ENCODE measurements around the gene FAM83E.
"Not testable (repeated sequence)": the region's sequence is repeated elsewhere in the genome, so short reads cannot be mapped to it uniquely, and the experiment has no call there.

Gene FAM83E

DNA sequence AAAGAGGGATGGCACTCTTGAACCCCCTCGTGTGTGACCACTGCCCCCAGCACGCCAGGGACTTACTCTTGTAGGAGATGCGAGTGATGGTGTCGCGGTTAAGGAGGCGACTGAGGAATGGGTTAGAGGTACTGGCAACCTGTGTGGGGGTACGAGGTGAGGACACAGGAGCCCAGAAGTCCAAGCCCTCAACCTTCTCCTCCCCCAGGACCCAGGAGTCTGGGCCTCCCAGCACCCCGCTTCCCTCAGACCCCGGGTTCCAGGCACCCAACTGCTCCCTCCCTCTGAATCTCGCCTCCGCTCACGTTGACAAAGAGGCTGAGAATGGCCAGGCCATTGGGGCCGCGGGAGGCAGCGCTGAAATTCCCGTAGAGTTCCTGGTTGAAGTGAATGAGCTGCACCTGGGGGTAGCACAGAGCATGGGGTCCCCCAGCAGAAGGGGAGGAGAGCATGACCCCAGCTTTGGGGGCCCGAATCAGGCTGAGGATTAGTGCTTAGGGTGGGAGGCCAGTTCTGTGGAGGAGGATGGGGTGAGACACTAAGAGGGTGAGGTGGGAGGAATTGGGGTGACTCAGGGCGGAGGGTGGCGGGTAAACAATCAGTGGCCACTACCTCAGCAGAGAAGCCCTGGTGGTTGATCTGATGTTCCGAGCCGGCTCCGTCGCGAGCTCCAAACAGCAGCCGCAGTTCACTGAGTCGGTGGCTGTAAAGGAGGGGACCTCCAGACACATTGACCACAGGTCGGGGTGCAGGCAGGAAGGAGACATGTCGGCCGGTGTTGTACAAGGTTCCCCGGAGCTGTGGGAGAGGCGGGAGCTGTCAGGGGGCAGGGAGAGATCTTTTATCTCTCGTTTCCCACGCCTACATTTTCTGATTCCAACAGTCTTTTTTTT lies 24.9 kb upstream of the FAM83E start:
- no peak for DNase-seq

DNA sequence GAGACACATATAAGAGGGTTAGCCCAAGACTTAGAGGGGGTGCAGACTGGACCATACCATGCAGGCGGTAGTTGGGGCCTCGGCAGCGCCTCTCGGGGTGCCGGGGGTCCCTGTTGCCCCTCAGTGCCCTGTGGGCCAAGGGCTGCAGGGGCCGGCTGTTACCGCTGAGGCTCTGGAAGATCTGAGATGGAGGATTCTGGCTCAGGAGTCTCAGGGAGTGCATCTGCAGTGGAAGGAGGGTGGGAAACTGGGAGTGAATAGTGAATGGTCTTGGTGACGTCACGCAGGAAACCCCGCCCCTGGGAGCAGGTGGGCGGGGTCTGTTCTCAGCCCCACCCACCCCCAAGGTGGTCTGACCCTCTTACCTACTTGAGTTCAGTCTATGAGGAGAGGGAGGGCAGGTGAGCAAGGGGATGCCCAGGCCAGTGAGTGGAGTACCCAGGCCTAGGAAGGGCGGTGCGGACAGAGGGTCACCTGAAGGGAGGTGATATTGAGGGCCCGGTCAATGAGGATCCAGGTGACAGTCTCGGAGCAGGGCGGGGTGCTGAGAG lies 24.0 kb upstream of the FAM83E start:
- DNase-seq = no peak

DNA sequence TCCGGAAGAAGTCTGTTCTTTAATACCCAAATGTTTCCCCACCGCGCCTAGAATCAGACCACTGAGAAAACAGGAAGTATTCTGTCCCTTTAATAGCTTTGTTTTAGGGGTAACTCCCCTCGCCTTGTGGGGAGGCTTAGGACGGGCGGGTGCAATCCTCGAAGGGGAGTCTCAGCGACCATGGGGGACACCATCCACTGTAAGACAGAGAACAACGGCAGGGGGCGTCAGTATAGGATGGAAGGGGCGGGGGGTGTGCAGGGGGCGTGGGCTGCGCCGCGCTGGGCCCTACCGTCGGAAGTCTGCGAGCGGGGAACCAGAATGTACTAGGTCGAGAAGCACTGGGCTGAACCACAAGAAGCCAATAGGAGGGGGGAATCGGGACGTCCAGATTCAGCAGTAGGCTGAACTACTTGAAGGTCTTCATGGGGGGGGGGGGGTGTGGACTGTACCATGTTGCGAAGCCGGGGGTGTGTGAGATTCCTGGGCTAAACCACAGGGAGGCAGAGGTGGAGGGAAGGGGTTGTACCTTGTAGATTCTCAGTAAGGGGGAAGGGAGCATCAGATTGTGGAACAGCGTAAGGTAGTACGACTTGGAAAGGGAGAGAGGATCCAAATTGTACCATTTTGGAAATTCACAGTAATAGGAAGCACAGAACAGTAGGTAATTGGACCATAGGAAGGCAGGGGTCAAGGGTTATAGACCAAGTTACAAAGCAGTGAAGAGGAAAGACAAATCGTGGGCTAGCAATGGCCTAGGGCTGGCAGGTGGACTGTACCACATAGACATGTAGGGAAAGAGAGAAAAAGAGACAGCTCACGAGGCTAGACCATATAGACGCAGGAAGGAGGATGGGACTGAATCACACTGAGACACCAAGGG lies 23.3 kb upstream of the FAM83E start:
- peak; percentile 81 to 85 for DNase-seq

DNA sequence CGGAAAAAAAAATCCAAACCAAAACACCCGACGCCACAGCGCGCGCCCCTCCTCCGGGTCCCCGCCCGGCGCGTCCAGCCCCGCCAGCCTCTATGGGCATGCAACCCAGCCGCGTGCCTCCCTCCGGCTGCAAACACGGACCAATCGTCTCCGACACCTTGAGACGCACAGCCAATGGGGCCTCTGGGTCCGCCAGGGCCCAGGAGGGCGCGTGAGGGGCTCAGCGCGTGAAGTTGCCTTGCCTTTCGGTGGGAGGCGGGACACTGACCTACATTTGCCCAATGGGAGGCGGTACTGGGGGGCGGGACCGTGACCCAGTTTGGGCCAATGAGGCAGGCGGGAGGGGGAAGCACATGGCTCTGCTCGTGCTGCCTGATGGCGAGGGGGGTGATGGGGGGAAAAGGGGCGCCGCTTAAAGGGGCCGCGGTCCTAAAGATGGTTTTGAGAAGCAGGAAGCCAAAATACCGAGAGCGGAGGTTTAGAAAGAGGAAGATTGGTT lies 22.6 kb upstream of the FAM83E start:
- DNase-seq = peak; percentile 99 to 100

DNA sequence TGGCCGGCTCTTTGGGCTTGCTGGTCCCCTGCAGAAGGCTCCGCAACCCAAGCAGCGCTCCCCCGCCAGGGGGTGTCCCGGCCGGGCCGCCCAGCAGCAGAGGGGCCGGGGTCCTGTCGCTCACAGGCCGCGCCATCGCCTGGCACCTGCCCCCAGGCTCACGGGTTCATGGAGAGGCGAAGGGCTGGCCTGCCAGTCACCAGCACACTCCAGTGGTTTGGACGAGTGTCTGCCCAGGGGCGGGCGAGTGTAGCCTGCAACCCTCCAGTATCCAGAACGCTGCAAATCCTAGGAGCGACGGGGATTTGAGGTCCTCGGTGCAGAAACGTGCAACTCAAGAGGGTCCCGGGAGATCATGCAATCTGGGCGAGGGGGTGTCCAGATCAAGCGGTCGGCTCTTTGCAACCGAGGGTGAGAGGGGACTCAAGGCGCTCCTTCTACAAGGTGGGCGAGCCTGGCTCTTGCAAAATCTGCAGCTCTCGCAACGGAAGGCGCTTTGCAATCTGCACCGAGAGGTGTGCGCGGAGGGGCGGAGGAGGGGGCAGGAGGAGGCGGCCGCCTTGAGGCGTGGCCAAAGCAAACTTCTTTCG lies 22.1 kb upstream of the FAM83E start, which contains the start of gene DBP:
Gene DBP (minus strand): TSS at position 521 of the 590 bp plus-strand sequence. CDS start 385 bp downstream, at position 136.
- peak in 1 of 2 donors; percentile 41 for DNase-seq

DNA sequence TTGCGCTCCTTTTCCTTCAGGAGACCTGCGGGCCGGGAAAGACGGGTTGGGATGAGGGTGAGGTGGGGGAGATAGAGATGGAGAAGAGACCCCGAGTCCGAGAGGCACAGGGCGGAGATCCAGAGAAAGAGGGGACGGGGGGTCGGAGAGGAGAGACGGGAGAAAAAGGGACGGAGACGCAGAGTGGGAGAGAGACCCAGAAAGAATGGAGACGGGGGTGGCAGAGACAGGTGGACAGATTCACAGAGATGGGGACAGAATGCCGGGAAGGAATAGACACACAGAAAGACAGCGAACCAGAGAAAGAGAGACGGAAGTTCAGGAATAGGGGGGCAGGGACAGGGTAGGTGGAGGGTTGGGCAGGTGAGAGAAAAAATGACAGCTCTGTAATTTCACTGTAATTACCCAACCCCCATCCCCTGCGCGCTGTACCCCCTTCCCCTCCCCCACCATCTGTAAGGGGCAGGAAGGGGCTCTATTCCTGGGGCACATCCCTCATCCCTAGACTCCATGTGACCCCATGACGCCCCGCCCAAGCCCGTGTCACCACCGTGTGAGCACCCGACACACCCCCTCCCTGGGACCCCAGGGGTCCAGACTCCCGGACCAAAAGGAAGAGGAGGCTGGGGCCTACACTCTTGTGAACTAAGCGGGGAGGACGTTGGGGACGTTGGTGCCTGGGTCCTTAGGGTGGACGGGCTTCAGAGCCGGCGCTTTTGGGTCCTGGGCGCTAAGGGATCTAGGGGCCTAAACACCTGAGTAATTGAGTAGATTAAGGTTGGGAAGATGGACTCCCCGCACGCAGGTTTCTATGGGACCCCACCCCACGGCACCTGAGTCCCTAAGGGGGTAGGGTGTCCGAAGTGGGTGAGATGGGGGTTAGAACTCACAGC lies 21.3 kb upstream of the FAM83E start:
- DNase-seq = no peak

DNA sequence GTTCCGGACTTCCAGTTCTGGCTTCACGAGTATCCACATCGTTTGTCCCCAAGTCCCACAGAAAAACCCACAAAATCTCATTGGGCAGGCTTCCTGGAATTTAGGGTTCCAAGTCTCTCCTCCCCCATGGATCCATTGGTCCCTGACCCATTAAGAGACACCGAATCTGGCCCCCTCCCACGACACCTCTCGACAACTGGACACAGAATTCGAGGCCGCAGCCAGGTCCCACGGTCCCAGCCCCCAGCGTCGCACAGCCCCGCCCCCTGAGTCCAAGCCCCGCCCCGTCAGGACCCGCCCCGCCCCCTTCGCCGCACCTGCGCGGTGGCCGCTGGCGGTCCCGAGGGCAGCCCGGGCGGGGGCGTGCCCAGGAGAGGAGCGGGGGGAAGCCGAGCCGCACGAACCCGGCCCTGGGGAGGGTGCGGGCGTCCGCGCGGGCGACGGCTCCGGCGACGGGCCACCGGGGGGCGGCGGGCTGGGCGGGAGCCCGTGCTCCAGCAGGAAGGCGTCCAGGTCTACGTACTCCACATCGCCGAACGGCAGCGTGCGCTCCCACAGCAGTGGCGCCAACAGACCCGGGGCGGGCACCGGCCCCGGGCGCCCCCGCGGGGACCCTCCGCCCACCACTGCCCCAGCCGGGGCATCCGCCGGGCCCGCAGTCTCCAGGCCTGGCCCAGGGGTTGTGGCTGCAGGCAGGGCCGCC lies 20.5 kb upstream of the FAM83E start:
- DNase-seq = peak; percentile 65 to 79

DNA sequence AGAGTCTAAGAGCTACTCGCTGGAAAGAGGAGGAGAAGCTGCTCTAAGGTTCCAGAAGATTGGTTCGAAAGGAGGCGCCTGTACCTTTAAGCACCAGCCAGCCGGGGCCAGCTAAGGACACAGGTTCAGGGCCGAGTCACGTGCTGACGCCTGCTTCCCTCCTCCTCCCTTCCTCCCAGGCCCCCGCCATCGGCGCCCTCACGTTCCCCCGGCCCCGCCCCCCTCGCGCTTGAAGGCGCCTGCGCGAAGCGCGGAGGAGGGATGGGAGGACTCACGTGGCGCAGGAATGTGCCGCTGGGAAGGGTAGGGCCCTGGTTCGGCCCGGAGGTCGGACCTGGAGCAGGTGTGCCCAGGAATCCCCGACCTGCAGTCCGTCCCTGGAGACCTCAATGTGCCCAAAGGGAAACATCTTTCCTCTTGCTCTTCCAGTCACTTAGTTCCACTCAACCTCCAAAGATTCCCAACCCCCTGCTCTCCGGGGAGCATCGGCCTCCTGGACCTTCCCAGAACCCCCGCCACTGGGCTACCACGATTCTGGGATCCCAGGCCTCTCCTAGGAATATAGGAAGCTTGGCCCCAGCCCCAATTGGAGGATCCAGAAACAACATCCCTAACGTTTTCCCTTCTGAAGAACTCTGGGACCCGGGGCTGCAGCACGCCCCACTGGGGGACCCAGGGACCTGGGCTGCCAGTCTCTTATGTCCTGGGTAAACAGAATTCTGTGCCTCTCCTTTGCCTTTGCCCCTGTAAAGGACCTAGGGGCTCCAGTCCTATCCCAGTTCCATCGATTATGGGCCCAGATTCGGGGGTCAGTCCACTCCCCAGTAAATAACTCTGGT lies 19.8 kb upstream of the FAM83E start:
- DNase-seq = peak; percentile 89 to 90

DNA sequence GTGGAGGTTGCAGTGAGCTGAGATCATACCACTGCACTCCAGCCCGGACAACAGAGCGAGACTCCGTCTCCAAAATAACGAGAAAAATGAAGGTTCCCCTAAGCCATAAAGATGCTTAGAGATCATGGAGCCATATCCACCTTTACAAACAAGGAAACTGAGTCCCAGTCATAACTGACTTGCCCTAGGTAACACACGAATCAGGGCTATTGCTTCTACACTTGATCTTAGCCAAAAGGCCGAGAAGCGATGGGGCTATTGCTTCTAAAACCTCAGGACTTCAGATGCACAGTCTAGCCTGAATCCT lies 19.1 kb upstream of the FAM83E start:
- DNase-seq = no peak

DNA sequence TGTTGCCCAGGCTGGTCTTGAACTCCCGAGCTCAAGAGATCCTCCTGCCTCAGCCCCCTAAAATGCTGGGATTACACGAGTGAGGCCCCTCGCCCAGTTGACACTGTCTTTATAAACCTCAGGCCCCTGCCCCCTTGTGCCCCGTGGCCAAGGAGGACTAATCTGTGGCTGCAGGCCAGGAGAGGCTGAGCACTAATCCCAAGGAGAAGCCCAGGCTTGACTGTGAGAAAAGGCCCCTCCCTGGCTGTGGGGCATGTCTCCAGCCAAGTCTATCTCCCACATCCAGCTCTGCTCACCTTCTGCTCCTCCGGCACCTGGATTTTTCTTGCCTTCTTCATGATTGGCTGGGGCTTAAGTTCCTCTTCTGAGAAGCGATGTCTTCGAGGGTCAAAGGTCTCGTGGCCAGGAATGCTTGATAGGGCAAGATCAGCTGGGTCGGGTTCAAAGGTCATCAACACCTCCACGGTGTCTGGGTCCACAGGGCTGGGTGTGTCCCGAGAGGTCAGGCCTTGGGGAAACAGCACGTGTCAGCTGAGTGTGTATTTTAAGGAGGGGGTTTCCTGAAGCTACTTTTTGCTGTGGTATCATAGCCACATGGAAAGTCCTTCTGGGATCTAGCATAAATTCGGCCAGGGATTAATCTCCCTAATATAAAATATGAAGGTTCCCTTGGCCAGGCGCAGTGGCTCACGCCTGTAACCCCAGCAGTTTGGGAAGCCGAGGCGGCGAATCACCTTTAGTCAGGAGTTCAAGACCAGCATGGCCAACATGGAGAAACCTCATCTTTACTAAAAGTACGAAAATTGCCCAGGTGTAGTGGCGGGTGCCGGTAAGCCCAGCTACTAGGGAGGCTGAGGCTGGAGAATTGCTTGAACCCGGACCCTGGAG lies 18.5 kb upstream of the FAM83E start:
- no peak for DNase-seq

DNA sequence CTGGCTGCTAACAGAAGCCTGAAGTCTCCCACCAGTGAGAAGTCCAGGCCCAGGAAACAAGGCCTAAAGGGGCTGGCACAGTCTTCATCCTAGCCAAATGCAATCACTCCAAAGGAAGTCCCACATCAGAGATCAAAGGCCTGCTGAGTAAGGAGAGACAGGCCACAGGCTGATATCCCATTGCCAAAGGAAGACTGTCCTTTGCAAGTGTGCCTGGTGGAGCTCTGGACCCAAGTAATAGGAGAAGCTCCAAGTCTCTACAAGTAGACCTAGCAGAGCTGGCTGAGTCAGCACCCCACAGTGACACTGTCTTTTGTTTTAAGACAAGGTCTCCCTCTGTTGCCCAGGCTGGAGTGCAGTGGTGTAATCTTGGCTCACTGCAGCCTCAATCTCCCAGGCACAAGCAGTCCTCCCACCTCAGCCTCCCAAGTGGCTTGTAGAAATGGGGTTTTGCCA lies 17.8 kb upstream of the FAM83E start:
- DNase-seq = no peak

DNA sequence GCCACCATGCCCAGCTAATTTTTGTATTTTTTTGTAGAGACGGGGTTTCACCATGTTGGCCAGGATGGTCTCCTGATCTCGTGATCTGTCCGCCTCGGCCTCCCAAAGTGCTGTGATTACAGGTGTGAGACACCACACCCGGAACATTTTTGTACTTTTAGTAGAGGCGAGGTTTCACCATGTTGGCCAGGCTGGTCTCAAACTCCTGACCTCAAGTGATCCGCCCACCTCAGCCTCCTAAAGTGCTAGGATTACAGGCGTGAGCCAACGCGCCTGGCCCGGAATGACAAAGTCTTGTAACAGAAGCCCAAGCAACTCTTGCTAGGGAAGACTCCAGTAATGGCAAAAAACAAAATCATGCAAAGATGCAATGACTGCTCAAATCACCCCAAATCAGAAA lies 17.4 kb upstream of the FAM83E start:
- not testable (repeated sequence) for DNase-seq

DNA sequence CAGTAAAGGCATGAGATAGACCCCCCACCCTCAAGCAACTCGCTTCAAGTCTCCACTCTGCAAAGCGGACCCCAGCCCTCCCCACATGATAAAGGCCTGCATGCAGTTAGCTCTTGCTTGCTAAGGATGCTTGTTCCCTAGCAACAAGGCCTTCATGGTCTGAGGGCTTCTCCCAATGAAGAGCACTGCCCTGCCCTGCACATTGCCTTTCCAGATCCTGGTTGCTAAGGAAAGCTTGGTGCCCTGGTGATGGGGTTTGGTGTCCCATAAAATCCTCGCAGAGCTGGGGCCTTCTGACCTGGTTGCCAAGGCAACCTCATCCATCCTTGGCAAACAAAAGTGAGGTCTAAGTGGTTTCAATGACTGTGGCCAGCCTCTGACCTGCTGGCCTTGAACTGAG lies 16.3 kb upstream of the FAM83E start:
- no peak for DNase-seq

DNA sequence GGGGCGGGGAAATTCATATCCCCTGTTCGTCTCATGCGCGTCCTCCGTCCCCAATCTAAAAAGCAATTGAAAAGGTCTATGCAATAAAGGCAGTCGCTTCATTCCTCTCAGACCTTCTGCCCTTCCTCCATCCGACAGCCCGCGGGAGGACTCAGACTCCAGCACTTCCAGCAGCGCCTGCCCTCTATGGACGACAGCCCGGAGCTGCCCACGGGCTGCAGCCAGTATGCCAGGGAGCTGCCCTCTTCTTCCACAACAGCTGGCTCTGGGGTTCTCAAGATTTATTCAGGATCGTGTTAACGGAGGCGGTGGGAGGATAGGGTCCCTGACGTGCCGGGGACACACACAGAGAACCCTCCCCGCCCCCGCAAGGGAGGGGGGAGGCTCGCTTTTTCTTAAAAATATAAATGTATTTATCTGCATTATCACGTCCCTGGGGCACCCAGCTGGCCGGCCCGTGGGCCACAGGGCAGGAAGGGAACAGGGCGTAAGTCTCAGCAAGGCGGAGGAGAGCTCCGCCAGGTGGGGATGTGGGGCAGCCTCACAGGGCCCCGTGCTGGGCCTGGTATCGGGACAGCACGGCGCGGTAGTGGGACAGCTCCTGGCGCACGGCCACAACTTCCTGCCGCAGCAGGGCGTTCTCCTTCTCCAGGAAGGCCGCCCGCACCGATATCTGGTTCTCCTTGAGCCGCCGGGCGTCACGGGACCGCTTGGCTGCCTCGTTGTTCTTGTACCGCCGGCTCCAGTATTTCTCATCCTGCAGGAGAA lies 15.6 kb upstream of the FAM83E start:
- DNase-seq = no peak

DNA sequence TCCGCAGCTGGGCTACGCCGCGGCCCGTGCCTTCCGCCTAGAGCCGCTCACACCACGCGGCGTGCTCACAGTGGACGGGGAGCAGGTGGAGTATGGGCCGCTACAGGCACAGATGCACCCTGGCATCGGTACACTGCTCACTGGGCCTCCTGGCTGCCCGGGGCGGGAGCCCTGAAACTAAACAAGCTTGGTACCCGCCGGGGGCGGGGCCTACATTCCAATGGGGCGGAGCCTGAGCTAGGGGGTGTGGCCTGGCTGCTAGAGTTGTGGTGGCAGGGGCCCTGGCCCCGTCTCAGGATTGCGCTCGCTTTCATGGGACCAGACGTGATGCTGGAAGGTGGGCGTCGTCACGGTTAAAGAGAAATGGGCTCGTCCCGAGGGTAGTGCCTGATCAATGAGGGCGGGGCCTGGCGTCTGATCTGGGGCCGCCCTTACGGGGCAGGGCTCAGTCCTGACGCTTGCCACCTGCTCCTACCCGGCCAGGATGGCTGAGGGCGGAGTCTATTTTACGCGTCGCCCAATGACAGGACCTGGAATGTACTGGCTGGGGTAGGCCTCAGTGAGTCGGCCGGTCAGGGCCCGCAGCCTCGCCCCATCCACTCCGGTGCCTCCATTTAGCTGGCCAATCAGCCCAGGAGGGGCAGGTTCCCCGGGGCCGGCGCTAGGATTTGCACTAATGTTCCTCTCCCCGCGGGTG lies 14.9 kb upstream of the FAM83E start:
- DNase-seq = no peak

DNA sequence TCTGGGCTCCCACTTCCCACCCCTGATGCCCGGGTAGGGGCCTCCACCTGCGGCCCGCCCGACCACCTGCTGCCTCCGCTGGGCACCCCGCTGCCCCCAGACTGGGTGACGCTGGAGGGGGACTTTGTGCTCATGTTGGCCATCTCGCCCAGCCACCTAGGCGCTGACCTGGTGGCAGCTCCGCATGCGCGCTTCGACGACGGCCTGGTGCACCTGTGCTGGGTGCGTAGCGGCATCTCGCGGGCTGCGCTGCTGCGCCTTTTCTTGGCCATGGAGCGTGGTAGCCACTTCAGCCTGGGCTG lies 14.4 kb upstream of the FAM83E start:
- no peak for DNase-seq

DNA sequence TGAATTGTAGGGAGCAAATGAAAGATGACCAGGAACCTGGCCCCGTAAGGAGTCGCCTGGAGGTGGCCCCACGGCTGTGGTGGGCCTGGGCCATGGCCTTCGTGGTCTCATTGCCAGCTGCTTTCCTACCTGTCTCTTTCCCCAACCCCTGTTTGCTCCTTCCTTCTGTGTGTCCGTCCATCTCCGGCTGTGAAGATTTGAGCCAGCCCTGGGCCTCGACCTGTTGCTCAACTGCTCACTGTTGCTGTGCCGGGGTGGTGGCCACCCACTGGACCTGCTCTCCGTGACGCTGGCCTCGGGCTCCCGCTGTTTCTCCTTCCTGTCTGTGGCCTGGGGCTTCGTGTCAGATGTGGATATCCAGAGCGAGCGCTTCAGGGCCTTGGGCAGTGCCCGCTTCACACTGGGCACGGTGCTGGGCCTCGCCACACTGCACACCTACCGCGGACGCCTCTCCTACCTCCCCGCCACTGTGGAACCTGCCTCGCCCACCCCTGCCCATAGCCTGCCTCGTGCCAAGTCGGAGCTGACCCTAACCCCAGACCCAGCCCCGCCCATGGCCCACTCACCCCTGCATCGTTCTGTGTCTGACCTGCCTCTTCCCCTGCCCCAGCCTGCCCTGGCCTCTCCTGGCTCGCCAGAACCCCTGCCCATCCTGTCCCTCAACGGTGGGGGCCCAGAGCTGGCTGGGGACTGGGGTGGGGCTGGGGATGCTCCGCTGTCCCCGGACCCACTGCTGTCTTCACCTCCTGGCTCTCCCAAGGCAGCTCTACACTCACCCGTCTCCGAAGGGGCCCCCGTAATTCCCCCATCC lies 13.8 kb upstream of the FAM83E start:
- DNase-seq = no peak
